Stomach (tissue), 4 donors: Measurements from ENCODE around the gene AUH.
"Not testable (repeated sequence)": the region's sequence is repeated elsewhere in the genome, so short reads cannot be mapped to it uniquely, and the experiment has no call there.

ENCODE experiments used
- POLR2A ChIP-seq, 4 donors: fragments of 450-650 bp; IDR thresholded peaks; one replicate each; pipeline ENCODE4 v1.6.1; 2016; ENCODE audit warnings: antibody characterized with exemption in 4 of 4, control low read depth in 2 of 4, mild to moderate bottlenecking in 1 of 4, moderate library complexity in 1 of 4
- POLR2AphosphoS5 ChIP-seq, 3 donors: sonication (generic); formaldehyde crosslinking; IDR thresholded peaks; one replicate each; pipeline ENCODE4 v1.6.1; 2016; ENCODE audit warnings: antibody characterized with exemption in 3 of 3
- TF ChIP-seq, protein P1 (sequence below), 7 experiments: fragments of 450-650 bp in 4 of 7; fragments of 200-600 bp in 3 of 7; sonication (generic) in 3 of 7; IDR thresholded peaks; one replicate each; pipeline ENCODE4 v1.5.1; 2016 to 2019; ENCODE audit warnings: antibody characterized with exemption in 7 of 7, control low read depth in 2 of 7, mild to moderate bottlenecking in 1 of 7

DNA sequence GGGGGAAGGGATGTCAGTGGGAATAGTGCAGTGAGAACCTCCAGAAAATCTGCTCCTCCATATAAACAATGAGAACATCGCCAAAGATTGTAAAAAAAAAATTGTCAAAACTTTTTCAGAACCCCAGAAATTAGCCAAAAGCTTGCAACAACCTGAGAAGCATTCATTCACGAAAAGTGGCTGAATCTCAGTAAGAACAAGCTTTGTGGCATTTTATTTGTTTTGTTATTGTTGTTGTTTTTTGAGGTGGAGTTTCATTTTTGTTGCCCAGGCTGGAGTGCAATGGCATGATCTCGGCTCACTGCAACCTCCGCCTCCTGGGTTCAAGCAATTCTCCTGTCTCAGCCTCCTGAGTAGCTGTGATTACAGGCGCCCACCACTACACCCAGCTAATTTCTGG lies 162.8 kb downstream of the AUH start:
- not testable (repeated sequence) for TF ChIP-seq POLR2A, POLR2AphosphoS5 (IDR thresholded peaks at IDR 0.05)
- TF ChIP-seq, protein P1, sequence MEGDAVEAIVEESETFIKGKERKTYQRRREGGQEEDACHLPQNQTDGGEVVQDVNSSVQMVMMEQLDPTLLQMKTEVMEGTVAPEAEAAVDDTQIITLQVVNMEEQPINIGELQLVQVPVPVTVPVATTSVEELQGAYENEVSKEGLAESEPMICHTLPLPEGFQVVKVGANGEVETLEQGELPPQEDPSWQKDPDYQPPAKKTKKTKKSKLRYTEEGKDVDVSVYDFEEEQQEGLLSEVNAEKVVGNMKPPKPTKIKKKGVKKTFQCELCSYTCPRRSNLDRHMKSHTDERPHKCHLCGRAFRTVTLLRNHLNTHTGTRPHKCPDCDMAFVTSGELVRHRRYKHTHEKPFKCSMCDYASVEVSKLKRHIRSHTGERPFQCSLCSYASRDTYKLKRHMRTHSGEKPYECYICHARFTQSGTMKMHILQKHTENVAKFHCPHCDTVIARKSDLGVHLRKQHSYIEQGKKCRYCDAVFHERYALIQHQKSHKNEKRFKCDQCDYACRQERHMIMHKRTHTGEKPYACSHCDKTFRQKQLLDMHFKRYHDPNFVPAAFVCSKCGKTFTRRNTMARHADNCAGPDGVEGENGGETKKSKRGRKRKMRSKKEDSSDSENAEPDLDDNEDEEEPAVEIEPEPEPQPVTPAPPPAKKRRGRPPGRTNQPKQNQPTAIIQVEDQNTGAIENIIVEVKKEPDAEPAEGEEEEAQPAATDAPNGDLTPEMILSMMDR (IDR thresholded peaks at IDR 0.05): not testable (repeated sequence)
